ENCODE data around the gene CMTM5.

Gene CMTM5

DNA sequence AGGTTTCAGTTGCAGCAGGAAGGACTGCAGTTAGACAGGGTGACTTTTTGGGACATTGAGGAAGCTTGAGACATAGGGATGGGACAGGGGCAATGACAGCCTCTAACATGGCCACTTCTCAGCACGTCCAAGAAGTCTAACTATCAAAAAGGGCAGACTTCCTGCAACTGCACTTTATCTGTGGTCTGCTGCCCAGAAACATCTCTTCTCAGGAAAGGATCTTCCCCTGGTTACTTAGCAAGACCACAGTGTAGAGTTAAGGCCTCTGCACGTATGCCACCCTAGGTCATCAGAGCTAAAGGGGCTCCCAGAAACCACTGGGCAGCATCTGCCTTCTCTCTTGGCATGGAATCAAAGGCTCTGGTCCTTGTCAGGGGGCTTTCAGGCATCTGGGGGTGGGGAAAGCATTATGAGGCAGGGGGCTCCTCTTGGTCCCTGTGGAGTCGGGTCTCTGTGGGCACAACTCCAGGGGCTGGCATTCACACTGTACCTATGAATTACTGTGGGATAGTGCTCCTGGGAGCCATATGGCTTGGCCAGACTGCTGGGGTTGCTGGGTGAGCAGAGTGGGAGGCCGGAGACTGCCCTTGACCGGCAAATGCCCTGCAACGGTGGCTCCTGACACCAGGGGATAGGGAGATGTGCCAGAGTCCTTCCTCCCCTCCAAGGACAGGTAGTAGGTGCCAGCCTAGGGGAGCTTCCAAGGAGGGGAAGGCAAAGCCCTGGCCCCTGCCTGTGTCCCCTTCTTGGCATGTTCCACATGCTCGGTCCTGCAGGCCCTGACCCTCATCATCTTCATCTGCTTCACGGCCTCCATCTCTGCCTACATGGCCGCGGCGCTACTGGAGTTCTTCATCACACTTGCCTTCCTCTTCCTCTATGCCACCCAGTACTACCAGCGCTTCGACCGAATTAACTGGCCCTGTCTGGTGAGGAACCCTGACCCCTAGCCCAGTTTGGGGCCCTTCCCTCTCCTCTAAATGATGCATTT is 1.0 kb downstream of the CMTM5 start:
- no peak overlapping the region for H3K4me3 ChIP-seq (replicated peaks in 1 of 2; ENCODE audit: low read depth in 2 of 2, low read length in 2 of 2)
- DNase-seq (ENCODE audit: low read depth in 2 of 2) = no peak
- TF ChIP-seq, protein P1, sequence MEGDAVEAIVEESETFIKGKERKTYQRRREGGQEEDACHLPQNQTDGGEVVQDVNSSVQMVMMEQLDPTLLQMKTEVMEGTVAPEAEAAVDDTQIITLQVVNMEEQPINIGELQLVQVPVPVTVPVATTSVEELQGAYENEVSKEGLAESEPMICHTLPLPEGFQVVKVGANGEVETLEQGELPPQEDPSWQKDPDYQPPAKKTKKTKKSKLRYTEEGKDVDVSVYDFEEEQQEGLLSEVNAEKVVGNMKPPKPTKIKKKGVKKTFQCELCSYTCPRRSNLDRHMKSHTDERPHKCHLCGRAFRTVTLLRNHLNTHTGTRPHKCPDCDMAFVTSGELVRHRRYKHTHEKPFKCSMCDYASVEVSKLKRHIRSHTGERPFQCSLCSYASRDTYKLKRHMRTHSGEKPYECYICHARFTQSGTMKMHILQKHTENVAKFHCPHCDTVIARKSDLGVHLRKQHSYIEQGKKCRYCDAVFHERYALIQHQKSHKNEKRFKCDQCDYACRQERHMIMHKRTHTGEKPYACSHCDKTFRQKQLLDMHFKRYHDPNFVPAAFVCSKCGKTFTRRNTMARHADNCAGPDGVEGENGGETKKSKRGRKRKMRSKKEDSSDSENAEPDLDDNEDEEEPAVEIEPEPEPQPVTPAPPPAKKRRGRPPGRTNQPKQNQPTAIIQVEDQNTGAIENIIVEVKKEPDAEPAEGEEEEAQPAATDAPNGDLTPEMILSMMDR (IDR thresholded peaks at IDR 0.05; ENCODE audit: low read depth, low read length) = no peak

DNA sequence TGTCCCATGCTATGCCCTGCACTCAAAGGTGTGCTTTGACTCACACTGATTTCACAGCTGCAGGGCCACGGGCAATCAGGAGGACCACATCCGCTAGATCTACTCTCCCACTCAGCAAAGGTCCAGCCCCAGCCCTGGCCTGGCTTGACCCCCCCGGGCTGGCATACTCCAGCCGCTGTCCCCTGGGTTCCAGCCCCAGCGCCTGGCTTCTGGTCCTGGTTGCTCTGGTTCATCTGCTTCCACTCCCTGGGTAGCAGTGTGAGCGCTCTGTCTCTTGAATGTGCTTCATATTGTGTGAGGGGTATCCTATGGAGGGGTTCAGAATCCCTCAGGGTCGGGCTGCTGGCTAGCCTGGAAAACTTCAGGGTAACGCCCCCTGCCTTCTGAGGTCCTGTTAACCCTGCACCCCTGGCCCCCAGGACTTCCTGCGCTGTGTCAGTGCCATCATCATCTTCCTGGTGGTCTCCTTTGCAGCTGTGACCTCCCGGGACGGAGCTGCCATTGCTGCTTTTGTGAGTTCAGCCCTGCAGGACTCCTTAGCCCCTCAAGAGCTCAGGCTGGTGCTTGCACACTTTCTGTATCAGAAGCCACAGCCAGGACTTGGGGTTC is 1.9 kb downstream of the CMTM5 start:
- no peak overlapping the region for H3K4me3 ChIP-seq (replicated peaks in 1 of 2; ENCODE audit: low read depth in 2 of 2, low read length in 2 of 2)
- TF ChIP-seq, protein P1 (IDR thresholded peaks at IDR 0.05; ENCODE audit: low read depth, low read length) = no peak
- DNase-seq (ENCODE audit: low read depth in 2 of 2) = no peak

DNA sequence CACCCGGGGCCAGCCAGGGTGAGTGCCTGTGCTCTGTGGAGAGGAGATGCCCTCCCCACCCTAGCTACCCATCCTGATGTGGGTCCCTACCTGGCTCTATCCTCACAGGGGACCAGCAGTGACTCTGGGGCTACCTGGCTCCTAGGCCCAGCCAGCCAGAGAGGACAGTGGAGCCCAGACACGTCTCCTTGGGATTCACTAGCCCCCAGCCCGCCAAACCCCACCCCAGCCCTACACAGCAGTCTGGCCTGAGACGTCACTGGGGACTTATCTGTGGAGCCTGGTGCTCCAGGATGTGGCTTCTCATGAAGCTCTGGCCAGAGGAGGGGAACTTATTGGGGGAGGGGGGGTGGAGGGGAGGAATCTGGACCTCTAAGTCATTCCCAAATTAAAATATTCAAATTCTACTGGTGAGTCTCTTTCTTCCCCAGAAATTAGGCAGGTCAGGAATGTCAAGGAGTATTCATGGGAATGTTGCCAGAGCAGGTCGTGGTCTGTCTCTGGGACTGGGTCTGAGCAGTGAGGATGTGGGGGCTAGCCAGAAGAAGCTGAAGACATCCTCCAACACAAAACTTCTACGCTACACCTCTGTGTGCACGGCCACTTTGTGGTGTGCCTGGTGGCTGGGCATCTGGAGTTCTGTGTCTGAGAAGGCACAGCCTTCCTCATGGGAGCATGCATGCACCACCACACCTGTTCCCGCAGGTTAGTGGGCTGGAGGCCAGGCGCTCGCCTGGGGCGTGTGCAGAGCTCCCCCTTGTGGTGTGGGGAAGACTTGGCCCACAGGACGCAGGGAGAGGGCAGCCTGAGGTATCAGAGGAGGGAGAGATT is 2.7 kb downstream of the CMTM5 start:
- no peak overlapping the region for H3K4me3 ChIP-seq (replicated peaks in 1 of 2; ENCODE audit: low read depth in 2 of 2, low read length in 2 of 2)
- DNase-seq (ENCODE audit: low read depth in 2 of 2) = peak; percentile 41 to 43
- TF ChIP-seq, protein P1 (IDR thresholded peaks at IDR 0.05; ENCODE audit: low read depth, low read length) = peak; percentile 98

DNA sequence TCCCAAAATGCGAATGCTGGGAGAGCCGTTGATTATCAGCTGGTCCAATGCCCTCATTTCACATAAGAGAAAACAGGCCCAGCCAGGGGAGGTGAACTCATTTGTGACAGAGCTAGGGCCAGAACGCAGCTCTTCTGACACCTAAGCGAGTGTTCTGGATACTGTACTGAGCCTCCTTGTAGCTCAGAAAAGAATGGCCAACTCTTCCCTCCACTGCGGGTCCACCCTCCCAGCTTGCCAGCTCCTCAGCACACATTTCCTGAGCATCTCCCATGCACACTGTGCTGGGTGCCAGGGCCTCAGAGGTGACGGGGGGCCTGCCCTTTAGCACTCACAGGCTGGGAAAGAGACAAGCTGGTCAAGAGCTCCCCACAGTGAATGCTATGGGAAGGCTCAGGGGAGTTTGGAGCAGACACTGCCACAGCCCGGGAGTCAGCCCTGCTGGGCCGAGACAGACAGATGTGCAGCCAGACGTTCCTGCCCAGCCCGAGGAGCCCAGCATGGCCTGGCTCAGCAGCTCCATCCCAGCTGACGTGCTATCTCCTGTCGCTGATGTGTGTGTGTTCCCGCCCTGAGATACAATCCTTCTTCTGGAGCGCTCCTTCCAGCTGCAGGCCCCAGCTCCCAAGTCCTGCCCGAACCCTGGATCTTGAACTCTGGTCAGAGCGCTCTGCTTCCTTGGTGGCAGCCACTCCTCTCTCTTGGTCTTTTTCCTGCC is 3.5 kb downstream of the CMTM5 start:
- no peak overlapping the region for H3K4me3 ChIP-seq (replicated peaks in 1 of 2; ENCODE audit: low read depth in 2 of 2, low read length in 2 of 2)
- TF ChIP-seq, protein P1 (IDR thresholded peaks at IDR 0.05; ENCODE audit: low read depth, low read length) = no peak
- no peak for DNase-seq (ENCODE audit: low read depth in 2 of 2)

DNA sequence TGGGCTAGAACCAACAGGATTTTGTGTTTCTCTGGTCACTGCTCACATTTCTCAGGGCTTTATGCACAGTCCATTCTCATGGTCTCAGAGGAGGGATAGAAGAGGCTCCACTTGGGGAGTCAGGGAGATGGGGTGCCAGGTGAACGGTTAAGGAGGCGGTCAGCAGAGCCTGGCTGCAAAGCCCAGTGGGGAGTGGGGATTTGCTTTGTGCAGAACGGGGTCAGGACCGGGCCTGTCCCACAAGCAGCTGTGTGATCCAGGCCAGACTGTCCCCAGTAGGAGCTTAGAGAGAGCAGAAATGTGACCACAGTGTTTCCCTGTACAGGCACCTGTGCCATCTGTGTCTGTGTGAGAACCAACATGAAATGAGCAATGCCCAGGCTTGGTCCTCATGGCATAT is 4.1 kb downstream of the CMTM5 start:
- no peak for DNase-seq (ENCODE audit: low read depth in 2 of 2)
- TF ChIP-seq, protein P1 (IDR thresholded peaks at IDR 0.05; ENCODE audit: low read depth, low read length) = no peak
- H3K4me3 ChIP-seq (replicated peaks in 1 of 2; ENCODE audit: low read depth in 2 of 2, low read length in 2 of 2) = no peak overlapping the region

DNA sequence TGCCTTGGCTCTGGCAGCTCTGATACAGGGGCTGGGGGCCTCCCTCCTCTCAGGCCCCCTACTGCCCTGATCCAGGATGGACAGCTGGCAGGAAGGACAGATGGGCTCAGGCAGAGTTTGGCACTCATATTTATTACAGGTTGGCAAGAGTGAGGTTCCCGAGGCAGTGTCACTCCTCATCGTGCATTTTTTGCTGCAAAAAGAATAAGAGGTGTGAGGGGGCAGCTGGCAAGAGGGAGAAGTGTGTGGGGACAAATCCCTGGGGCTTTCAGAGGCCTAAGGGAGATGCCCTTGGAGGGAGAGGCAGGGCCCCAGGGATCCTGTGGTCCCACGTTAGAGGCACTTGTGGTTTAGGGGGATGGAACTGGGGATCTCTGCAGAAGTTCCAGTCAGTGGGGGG is 5.0 kb downstream of the CMTM5 start:
- TF ChIP-seq, protein P1 (IDR thresholded peaks at IDR 0.05; ENCODE audit: low read depth, low read length) = no peak
- DNase-seq (ENCODE audit: low read depth in 2 of 2) = no peak
- no peak overlapping the region for H3K4me3 ChIP-seq (replicated peaks in 1 of 2; ENCODE audit: low read depth in 2 of 2, low read length in 2 of 2)

Data from cardiac fibroblast (primary cell).